HG02840 (cell line): ENCODE measurements around the gene NTM.
"Not testable (repeated sequence)": the region's sequence is repeated elsewhere in the genome, so short reads cannot be mapped to it uniquely, and the experiment has no call there.

Experiments
- ATAC-seq: cut with Tn5 transposase; IDR thresholded peaks from one replicate; pipeline ENCODE4 v1.9.1; 2021; ENCODE audit warnings: mild to moderate bottlenecking, moderate library complexity, moderate number of reproducible peaks; ENCODE audit not compliant: unreplicated experiment, low FRiP score

NTM gene

GRCh38 chr11:131370090-131370751 is at the start of gene NTM:
NTM (plus strand) TSS chr11:131370615.
- no peak for ATAC-seq

DNA sequence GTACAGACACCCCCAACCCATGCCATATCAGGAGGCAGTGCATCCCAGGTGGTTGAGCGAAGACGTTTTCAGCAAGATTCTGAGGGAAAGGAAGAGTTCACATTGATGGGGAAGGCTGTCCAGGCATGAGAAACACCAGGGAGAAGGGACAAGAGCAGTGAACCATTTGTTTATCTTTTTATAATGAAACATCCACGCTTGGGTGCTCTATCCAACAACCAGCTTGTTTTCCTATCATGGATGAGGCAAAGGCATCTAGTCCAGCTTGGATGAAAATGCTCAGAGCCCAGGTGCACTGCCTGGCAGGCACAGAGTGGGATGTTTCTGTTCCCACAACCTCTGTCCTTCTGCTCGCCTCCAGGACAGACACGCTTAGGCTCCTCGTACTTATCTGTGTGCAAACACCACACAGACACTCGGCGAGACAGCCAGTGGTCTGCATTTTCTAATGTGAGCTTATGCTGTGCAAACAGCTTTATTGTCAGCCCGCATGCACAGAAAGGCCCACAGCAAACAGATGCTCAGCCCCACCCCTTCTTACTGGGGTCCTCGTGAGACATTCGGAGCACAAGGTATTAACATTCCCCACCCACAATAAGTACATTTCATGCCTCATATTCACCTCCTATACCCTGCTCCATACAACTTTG is 45.4 kb upstream of the NTM start:
- no peak for ATAC-seq

- no peak for ATAC-seq
Observed at GRCh38 chr11:131326829-131327228, 43.6 kb upstream of the NTM start.

DNA sequence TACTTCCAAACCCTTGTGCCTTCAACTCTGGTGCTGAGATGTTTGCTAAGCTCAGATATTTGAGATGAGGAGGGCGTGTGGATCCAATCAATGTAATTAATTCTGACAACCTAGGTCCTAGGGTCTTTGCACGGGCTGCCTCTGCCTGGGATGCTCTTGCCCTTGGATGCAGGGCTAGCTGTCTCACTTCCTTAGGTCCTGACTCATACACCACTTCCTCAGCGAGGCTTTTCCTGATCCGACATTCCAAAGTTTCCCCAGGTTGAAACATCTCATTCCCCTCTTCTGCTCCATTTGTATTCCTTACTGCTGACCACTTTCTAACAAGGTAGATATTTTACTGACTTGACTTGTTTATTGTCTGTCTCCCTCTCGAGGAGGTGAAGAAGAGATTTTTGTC is 43.0 kb upstream of the NTM start:
- ATAC-seq, result no peak

DNA sequence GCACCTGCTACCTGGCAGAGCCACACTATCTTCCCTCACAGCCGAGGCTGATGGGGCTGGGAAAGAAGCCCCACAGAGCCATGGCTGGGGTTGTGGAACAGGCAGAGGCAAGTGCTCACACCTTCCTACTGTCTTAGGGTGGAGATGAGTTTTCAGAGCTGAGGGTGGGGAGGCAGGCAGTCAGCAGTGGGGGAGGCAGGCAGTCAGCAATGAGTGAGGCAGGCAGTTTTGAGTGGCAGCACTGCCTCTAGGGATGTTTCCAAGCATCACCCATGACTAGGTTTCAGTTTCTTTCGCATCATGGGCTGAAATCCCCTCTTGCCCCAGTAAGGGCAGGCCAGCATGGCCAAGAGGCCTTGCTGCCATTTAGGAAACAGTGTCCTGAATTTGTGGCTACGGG is 41.6 kb upstream of the NTM start:
- ATAC-seq, result no peak

- no peak for ATAC-seq
Observed at GRCh38 chr11:131331010-131331409, 39.4 kb upstream of the NTM start.

DNA sequence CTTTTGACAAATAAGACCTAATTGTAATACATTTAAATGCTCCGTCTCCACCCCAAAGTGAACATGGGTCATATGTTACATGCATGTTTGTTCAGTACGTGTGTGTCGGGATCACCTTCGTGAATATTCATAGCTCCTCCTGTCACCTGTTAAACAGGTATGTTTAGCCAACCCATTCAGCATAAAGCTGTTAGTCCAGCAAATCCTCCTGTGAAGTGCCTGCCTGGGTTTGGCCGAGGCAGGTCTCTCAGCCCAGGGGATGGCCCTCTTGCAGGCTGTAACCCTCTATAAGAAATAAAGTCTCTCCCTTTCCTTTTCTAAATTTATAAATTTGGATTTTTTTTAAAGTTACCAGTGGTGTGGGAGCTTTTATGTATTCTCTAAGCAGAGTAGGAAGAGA is 38.9 kb upstream of the NTM start:
- ATAC-seq, result no peak

- no peak for ATAC-seq
Observed at GRCh38 chr11:131334601-131335000, 35.8 kb upstream of the NTM start.

- ATAC-seq, result not testable (repeated sequence)
Observed at GRCh38 chr11:131341900-131342299, 28.5 kb upstream of the NTM start.

DNA sequence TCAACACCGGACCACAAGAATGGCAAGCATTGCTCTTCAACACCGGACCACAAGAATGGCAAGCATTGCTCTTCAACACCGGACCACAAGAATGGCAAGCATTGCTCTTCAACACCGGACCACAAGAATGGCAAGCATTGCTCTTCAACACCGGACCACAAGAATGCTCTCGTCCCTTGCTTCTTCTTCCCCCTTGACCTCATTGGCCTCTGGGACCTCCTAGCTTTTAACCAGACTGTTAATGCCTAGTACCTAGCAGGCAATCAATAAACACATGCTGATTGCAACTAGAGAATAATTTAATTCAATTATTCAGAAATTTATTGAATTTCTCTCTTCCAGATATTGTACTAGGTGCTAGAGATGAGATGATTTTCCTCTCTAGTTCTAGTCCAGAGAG is 28.0 kb upstream of the NTM start:
- ATAC-seq, result not testable (repeated sequence)

GRCh38 chr11:131345406-131345805 is 25.0 kb upstream of the NTM start:
- ATAC-seq, result no peak

GRCh38 chr11:131349368-131350086 is 20.9 kb upstream of the NTM start:
- ATAC-seq, result no peak

GRCh38 chr11:131350872-131351271 is 19.5 kb upstream of the NTM start:
- no peak for ATAC-seq

- ATAC-seq, result no peak
Observed at GRCh38 chr11:131351848-131352247, 18.6 kb upstream of the NTM start.

- ATAC-seq, result no peak
Observed at GRCh38 chr11:131353766-131354165, 16.6 kb upstream of the NTM start.

DNA sequence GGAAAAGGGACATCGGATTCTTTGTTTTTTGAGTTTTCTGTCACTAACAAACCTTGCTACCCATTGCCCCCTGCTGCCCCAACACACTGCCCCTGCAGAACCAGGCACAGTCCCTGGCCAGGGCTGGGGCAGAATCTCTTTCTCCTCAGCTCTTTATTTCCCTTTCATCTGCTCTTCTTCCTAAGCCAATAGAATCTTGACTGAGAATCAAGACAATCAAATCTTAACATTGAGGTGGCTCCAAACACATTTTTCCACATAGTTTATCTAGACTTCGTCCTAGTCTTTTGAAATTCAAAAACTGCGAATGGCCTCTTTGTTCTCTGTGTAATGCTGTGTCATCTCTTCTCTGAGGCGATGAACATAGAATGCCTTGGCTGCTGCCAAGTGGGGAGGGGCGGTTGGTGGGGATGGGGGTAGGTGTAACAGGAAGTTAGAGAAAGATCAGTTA is 16.1 kb upstream of the NTM start:
- ATAC-seq, result no peak

GRCh38 chr11:131356206-131356605 is 14.2 kb upstream of the NTM start:
- ATAC-seq, result no peak

GRCh38 chr11:131365329-131365930 is 5.0 kb upstream of the NTM start:
- no peak for ATAC-seq

DNA sequence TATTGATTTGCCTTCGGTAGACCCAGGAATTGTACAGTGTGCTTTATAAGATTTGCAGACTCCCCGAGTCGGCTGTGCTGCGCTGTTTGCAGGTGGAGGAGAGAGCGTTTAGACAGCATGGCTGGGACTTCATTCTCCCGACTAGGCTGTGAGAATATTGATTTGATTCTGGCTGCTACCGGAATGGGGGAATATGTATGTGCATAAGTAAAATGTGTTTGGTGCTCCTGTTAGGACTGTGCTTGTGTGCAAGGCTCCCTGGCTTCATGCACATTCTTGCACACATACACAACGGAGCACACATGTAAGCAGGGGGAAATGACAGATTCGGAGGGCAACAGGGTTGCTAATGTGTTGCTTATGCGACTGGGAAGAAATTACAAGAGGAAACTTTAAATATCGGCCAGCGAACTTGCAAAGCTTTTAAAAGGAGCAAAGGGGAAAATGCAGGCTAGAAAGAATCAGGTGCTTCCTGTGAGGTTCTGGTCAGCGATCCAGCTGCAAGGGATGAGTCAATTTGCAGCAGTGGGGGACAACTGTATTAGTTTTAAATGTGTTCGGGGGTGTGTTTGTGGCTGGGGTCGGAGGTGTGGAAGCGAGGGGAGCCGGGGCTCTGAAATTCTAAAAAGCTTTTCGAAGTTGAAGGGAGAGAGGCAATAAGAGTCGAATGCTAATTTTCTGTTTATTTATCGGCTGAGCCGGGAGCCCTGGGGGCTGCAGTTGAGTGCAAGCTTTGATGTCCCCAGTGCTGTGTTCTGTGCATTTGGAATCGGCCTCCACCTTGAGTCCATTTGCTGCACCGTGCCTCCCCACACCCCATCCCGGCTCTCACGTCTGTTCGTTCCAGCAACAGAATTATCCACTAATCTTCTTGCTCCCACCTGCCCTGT is 731 bp downstream of the NTM start:
- no peak for ATAC-seq

- ATAC-seq, result no peak
Observed at GRCh38 chr11:131371791-131372104, 1.3 kb downstream of the NTM start.
